ENCODE data around the gene RPTOR. TPM values are rescaled to one million over a fixed set of nuclear protein-coding genes. Genes with fewer than 3 reads are reported as not detected.
"Not testable (repeated sequence)": the region's sequence is repeated elsewhere in the genome, so short reads cannot be mapped to it uniquely, and the experiment has no call there.

The RPTOR gene
- total RNA-seq, 1 donor from 2014 or later: 65.9 TPM

GRCh38 chr17:80575057-80575875 lies 30.6 kb downstream of the RPTOR start:
- POLR2A ChIA-PET: no interaction called here
- no peak overlapping the region for H3K4me3 Mint-ChIP-seq
- intact Hi-C loops (cut with micrococcal nuclease): loop anchor here (1.0 to 2.0 kb wide), 3 partner anchors 148 to 395 kb away; no protein-coding TSS in a partner anchor

GRCh38 chr17:80577876-80578570 lies 33.4 kb downstream of the RPTOR start:
- TF ChIP-seq, protein P1, sequence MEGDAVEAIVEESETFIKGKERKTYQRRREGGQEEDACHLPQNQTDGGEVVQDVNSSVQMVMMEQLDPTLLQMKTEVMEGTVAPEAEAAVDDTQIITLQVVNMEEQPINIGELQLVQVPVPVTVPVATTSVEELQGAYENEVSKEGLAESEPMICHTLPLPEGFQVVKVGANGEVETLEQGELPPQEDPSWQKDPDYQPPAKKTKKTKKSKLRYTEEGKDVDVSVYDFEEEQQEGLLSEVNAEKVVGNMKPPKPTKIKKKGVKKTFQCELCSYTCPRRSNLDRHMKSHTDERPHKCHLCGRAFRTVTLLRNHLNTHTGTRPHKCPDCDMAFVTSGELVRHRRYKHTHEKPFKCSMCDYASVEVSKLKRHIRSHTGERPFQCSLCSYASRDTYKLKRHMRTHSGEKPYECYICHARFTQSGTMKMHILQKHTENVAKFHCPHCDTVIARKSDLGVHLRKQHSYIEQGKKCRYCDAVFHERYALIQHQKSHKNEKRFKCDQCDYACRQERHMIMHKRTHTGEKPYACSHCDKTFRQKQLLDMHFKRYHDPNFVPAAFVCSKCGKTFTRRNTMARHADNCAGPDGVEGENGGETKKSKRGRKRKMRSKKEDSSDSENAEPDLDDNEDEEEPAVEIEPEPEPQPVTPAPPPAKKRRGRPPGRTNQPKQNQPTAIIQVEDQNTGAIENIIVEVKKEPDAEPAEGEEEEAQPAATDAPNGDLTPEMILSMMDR (IDR thresholded peaks at IDR 0.05): no peak
- DNase-seq (no peak), ATAC-seq (ENCODE audit: low read depth) (no peak)
- H3K4me3 Mint-ChIP-seq: no peak overlapping the region
- H3K27me3 Mint-ChIP-seq: no peaks in the 10 kb centered on the region
- no peak overlapping the region for H3K27ac Mint-ChIP-seq
- H3K4me1 Mint-ChIP-seq: peaks cover 7% of the 10 kb centered on the region
- no peaks in the 10 kb centered on the region for H3K9me3 Mint-ChIP-seq
- POLR2A ChIA-PET: no interaction called here
- intact Hi-C loops (cut with micrococcal nuclease): no loop called here
- CTCF ChIA-PET: interaction anchor here (0.9 to 3.8 kb wide), 4 partner anchors 9 to 411 kb away, joined by 3 to 28 read pairs (median 3); no protein-coding TSS in a partner anchor
- peaks cover 7% of the 10 kb centered on the region for H3K36me3 Mint-ChIP-seq (ENCODE audit: low read depth)

More at GRCh38 chr17:80575057-80575875, 30.6 kb downstream of the RPTOR start:
- TF ChIP-seq, protein P1 (IDR thresholded peaks at IDR 0.05): peak; percentile 100
- peaks cover 7% of the 10 kb centered on the region for H3K4me1 Mint-ChIP-seq
- CTCF ChIA-PET: interaction anchor here (0.6 to 3.8 kb wide), 14 partner anchors 9 to 395 kb away, joined by 3 to 28 read pairs (median 4); no protein-coding TSS in a partner anchor
- H3K36me3 Mint-ChIP-seq (ENCODE audit: low read depth): peaks cover 7% of the 10 kb centered on the region
- no peaks in the 10 kb centered on the region for H3K9me3 Mint-ChIP-seq
- ATAC-seq (ENCODE audit: low read depth) (peak; percentile 100), DNase-seq (peak; percentile 81)
- H3K27me3 Mint-ChIP-seq: no peaks in the 10 kb centered on the region
- H3K27ac Mint-ChIP-seq: no peak overlapping the region

- DNase-seq; POLR2A ChIA-PET; H3K4me3 Mint-ChIP-seq; ATAC-seq (ENCODE audit: low read depth); H3K27me3 Mint-ChIP-seq; H3K4me1 Mint-ChIP-seq; intact Hi-C loops (cut with micrococcal nuclease); H3K27ac Mint-ChIP-seq; H3K9me3 Mint-ChIP-seq: not testable (repeated sequence)
- CTCF ChIA-PET: interaction anchor here (3.8 kb wide), 1 partner anchor 152 kb away, joined by 28 read pairs; no protein-coding TSS in a partner anchor
- peaks cover 10% of the 10 kb centered on the region for H3K36me3 Mint-ChIP-seq (ENCODE audit: low read depth)
These were observed 34.2 kb downstream of the RPTOR start for GRCh38 chr17:80578668-80579388.

GRCh38 chr17:80582165-80582564 lies 37.5 kb downstream of the RPTOR start:
- Mint-ChIP-seq H3K36me3 (ENCODE audit: low read depth) (peaks cover 12% of the 10 kb centered on the region), H3K4me3 (no peak overlapping the region), H3K27ac (no peak overlapping the region), H3K27me3 (no peaks in the 10 kb centered on the region), H3K9me3 (no peaks in the 10 kb centered on the region), H3K4me1 (peaks cover 2% of the 10 kb centered on the region)
- ChIA-PET CTCF (no interaction called here), POLR2A (no interaction called here)
- TF ChIP-seq, protein P1 (IDR thresholded peaks at IDR 0.05): no peak
- DNase-seq: no peak
- ATAC-seq (ENCODE audit: low read depth): no peak
- intact Hi-C loops (cut with micrococcal nuclease): no loop called here

DNA sequence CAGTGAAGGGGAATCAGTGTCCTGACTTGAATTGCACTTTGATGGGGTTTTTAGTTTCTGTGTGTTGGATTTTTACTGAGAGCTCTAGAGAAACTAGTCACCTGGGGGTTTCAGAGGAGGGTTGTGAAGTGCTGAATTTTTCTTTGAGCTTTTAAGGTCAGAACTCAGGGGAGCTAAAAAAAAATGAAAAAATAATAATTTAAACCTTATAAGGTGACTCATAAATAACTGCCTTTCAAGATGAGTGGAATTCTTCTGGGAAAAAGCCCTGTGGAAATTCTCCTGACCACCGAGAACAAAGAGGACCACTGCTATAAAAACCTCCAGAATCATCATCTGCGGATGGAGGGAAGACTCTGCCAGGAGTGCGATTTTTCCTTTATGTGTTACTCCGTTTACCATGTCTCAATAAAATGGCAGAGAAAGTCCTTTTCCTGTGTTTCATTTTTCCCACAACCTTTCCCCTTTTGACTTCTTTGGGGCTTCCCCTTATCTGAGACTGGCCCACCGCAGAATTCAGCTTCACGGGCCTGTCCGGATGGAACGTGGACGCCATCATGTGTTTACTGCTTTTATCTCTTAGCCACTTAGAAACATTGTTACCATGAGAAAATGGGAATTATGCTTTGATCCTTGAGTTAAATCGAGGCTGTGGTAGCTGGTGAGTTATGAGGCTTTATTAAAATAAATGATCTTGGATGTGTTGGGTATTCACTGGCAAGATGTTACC lies 39.7 kb downstream of the RPTOR start:
- ChIA-PET CTCF (interaction anchor here (1.1 to 2.2 kb wide), 2 partner anchors 7 to 9 kb away, joined by 3 to 10 read pairs; no protein-coding TSS in a partner anchor), POLR2A (interaction anchor here (0.5 kb wide), 1 partner anchor 438 kb away, joined by 3 read pairs; no protein-coding TSS in a partner anchor)
- peaks cover 12% of the 10 kb centered on the region for H3K36me3 Mint-ChIP-seq (ENCODE audit: low read depth)
- peaks cover 2% of the 10 kb centered on the region for H3K4me1 Mint-ChIP-seq
- intact Hi-C loops (cut with micrococcal nuclease): no loop called here
- TF ChIP-seq, protein P1 (IDR thresholded peaks at IDR 0.05): no peak
- no peak for DNase-seq
- H3K27ac Mint-ChIP-seq: no peak overlapping the region
- H3K9me3 Mint-ChIP-seq: no peaks in the 10 kb centered on the region
- H3K27me3 Mint-ChIP-seq: no peaks in the 10 kb centered on the region
- ATAC-seq (ENCODE audit: low read depth): no peak
- H3K4me3 Mint-ChIP-seq: no peak overlapping the region
